K562 treated with DMSO at 1 percent for 24 hours (cell line): Measurements from ENCODE around the gene STAT5A. TPM values are rescaled to one million over a fixed set of nuclear protein-coding genes. Genes with fewer than 3 reads are reported as not detected.

Experiments
- total RNA-seq: library from RNA; unstranded; fragments of 300-600 nt; gene quantifications from 2 replicates; pipeline ENCODE4 v1.2.3, GENCODE V29; 2022; ENCODE audit warnings: low read depth; ENCODE audit not compliant: insufficient read depth

Gene STAT5A
- 115 and 116 TPM in 2 replicates for total RNA-seq

DNA sequence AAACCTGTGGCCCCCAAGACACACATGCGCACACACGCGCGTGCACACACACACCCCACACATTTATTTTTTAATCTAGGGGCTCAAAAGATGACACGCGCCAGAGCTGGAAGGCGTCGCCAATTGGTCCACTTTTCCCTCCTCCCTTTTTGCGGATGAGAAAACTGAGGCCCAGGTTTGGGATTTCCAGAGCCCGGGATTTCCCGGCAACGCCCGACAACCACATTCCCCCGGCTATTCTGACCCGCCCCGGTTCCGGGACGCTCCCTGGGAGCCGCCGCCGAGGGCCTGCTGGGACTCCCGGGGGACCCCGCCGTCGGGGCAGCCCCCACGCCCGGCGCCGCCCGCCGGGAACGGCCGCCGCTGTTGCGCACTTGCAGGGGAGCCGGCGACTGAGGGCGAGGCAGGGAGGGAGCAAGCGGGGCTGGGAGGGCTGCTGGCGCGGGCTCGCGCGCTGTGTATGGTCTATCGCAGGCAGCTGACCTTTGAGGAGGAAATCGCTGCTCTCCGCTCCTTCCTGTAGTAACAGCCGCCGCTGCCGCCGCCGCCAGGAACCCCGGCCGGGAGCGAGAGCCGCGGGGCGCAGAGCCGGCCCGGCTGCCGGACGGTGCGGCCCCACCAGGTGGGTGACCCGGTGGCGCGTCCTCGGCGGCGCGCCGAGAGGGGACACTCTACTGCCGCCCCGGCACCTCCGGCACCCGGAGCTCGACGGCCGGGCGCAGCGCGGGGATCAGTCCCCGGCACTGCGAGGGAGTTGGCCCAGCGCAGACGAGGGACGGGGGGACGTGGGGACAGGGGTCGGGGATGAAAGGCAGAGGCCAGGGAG lies at the start of gene STAT5A:
Gene STAT5A (plus strand): TSS at position 522 of the 826 bp plus-strand sequence. CDS start 914 bp downstream, outside the sequence.

DNA sequence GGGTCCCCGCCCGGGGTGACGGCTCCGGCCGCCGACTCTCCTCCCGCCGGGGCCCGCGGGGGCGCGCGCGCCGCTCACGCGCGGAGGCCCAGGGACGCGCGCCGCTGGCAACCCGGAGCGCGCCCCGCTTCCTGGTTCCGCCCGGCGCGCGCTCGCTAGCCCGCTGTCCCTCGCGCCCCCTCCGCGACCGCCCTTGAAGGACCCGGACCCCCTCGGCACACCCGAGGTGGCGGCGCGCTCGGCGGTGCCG lies 12.0 kb upstream of the STAT5A start, which contains the start of gene STAT5B:
Gene STAT5B (minus strand): TSS at position 33 of the 250 bp plus-strand sequence. CDS start 44,264 bp downstream, outside the sequence.

Other genes starting within 250 kb of the STAT5A start
- gene C17orf113, start 237.9 kb upstream of the STAT5A start, total RNA-seq = 1.6 and 2.7 TPM in 2 replicates
- gene ZNF385C, start 190.0 kb upstream of the STAT5A start, total RNA-seq = 1.1 and 1.4 TPM in 2 replicates
- 6.9 and 12.6 TPM in 2 replicates for gene DHX58, start 175.8 kb upstream of the STAT5A start, total RNA-seq
- 25.5 and 30.0 TPM in 2 replicates for gene KAT2A, start 167.1 kb upstream of the STAT5A start, total RNA-seq
- gene HSPB9, start 165.7 kb upstream of the STAT5A start, total RNA-seq = 0.23 and 0.79 TPM in 2 replicates
- 167 and 173 TPM in 2 replicates for gene RAB5C, start 133.5 kb upstream of the STAT5A start, total RNA-seq
- 0.10 and 0.15 TPM in 2 replicates for gene KCNH4, start 107.4 kb upstream of the STAT5A start, total RNA-seq
- not detected in 2 replicates for gene HCRT, start 103.0 kb upstream of the STAT5A start, total RNA-seq
- 27.7 and 28.0 TPM in 2 replicates for gene GHDC, start 94.0 kb upstream of the STAT5A start, total RNA-seq
- gene STAT5B, start 12.1 kb upstream of the STAT5A start, total RNA-seq = 68.1 and 71.7 TPM in 2 replicates
- 73.6 and 78.5 TPM in 2 replicates for gene STAT3, start 99.9 kb downstream of the STAT5A start, total RNA-seq
- 84.8 and 91.7 TPM in 2 replicates for gene CAVIN1, start 134.8 kb downstream of the STAT5A start, total RNA-seq
- 64.8 and 65.7 TPM in 2 replicates for gene ATP6V0A1, start 170.4 kb downstream of the STAT5A start, total RNA-seq
- 23.6 and 24.1 TPM in 2 replicates for gene NAGLU, start 247.7 kb downstream of the STAT5A start, total RNA-seq